Astrocyte of the spinal cord (primary cell): Measurements from ENCODE around the gene C21orf58.
"Not testable (repeated sequence)": the region's sequence is repeated elsewhere in the genome, so short reads cannot be mapped to it uniquely, and the experiment has no call there.

Source experiments
- DNase-seq: peaks from one replicate; pipeline ENCODE4 v3.0.0; 2011; ENCODE audit warnings: low read depth, low spot score
- H3K4me3 ChIP-seq: 2 replicates; pipeline ENCODE4 v1.5.1; 2011; ENCODE audit warnings: low read depth, mild to moderate bottlenecking, low read length, moderate library complexity
- CTCF ChIP-seq: IDR thresholded peaks from 2 replicates; pipeline ENCODE4 v1.5.1; 2012; ENCODE audit warnings: low read depth, mild to moderate bottlenecking, low read length, inconsistent platforms
- in situ Hi-C: cut with HindIII; loops from 2 replicates; pipeline ENCODE4 v1.10.0; 2017; ENCODE audit warnings: low sequenced_read_pairs

Gene C21orf58

GRCh38 chr21:46323710-46324389 lies at the start of gene C21orf58, which contains the start of gene PCNT:
C21orf58 (minus strand) TSS chr21:46323870; CDS start chr21:46322738, 1,132 bp downstream.
PCNT (plus strand) TSS chr21:46324156; CDS start chr21:46324229, 73 bp downstream.
- in situ Hi-C loops = no loop called here
- DNase-seq = peak; percentile 98
- H3K4me3 ChIP-seq = peak within 1 kb of the TSS; percentile 96
- no peak for TF ChIP-seq CTCF

- in situ Hi-C loops, H3K4me3 ChIP-seq, DNase-seq: not testable (repeated sequence)
Measured at GRCh38 chr21:46372947-46373346, 49.3 kb upstream of the C21orf58 start.

GRCh38 chr21:46372014-46372485 lies 48.4 kb upstream of the C21orf58 start:
- H3K4me3 ChIP-seq = no peak overlapping the region
- no peak for TF ChIP-seq CTCF
- DNase-seq = no peak
- in situ Hi-C loops = no loop called here

GRCh38 chr21:46371204-46372013 lies 47.7 kb upstream of the C21orf58 start:
- DNase-seq = no peak

GRCh38 chr21:46369520-46370235 lies 46.0 kb upstream of the C21orf58 start:
- no peak overlapping the region for H3K4me3 ChIP-seq
- no peak for TF ChIP-seq CTCF
- no peak for DNase-seq
- in situ Hi-C loops = no loop called here

More at GRCh38 chr21:46371204-46372013, 47.7 kb upstream of the C21orf58 start:
- no peak overlapping the region for H3K4me3 ChIP-seq
- in situ Hi-C loops = no loop called here
- TF ChIP-seq CTCF = no peak

- H3K4me3 ChIP-seq = no peak overlapping the region
- no peak for TF ChIP-seq CTCF
- DNase-seq = no peak
- in situ Hi-C loops = no loop called here
Measured at GRCh38 chr21:46368533-46369285, 45.0 kb upstream of the C21orf58 start.
